SU-DHL-6 (cell line): ENCODE measurements around the gene PADI3.

ENCODE experiments used
- H2AFZ ChIP-seq: fragments of 200-600 bp; sonication (generic); 2 replicates; pipeline ENCODE4 v1.6.1; 2014; ENCODE audit warnings: low read depth, mild to moderate bottlenecking, moderate library complexity, mixed read lengths, antibody characterized with exemption, low read length; ENCODE audit not compliant: severe bottlenecking
- H3F3A ChIP-seq: fragments of 200-600 bp; shearing (Covaris generic); 2 replicates; pipeline ENCODE4 v1.6.0; 2016; ENCODE audit warnings: antibody characterized with exemption, mild to moderate bottlenecking; ENCODE audit not compliant: insufficient read depth
- H3K27ac ChIP-seq: fragments of 200-600 bp; sonication (generic); 2 replicates; pipeline ENCODE4 v1.5.1; 2016; ENCODE audit warnings: low read depth, mild to moderate bottlenecking, low read length, moderate library complexity, mixed read lengths
- H3K27me3 ChIP-seq: fragments of 200-600 bp; sonication (generic), shearing (Covaris generic); 2 replicates; pipeline ENCODE4 v1.6.0; 2014; ENCODE audit warnings: mild to moderate bottlenecking, low read length
- H3K36me3 ChIP-seq: fragments of 200-600 bp; sonication (generic); 2 replicates; pipeline ENCODE4 v1.6.1; 2014; ENCODE audit warnings: mild to moderate bottlenecking, low read length, mixed read lengths
- H3K4me2 ChIP-seq: fragments of 300-600, 200-600 bp; shearing (Covaris generic), sonication (generic); 2 replicates; pipeline ENCODE4 v1.6.0; 2014; ENCODE audit warnings: low read length, low read depth, mild to moderate bottlenecking; ENCODE audit not compliant: poor library complexity, severe bottlenecking
- H3K4me3 ChIP-seq: fragments of 200-600 bp; sonication (generic); 2 replicates; pipeline ENCODE4 v1.5.1; 2014; ENCODE audit warnings: antibody characterized with exemption, low read length, mild to moderate bottlenecking, mixed read lengths; ENCODE audit not compliant: insufficient read depth, poor library complexity, severe bottlenecking
- H3K79me2 ChIP-seq: fragments of 200-600 bp; sonication (generic); 2 replicates; pipeline ENCODE4 v1.6.1; 2014; ENCODE audit warnings: mild to moderate bottlenecking, low read length, moderate library complexity; ENCODE audit not compliant: insufficient read depth
- H3K9ac ChIP-seq: fragments of 200-600 bp; sonication (generic); 2 replicates; pipeline ENCODE4 v1.7.0; 2014; ENCODE audit warnings: mild to moderate bottlenecking, low read length
- H3K9me2 ChIP-seq: fragments of 200-600 bp; sonication (generic); replicated peaks from 2 replicates; pipeline ENCODE4 v1.6.1; 2014; ENCODE audit warnings: low read length; ENCODE audit not compliant: insufficient read depth
- H3K9me3 ChIP-seq: fragments of 200-600 bp; sonication (generic); 2 replicates; pipeline ENCODE4 v1.6.1; 2014; ENCODE audit warnings: low read length, mixed read lengths; ENCODE audit not compliant: insufficient read depth
- H4K20me1 ChIP-seq: fragments of 200-600 bp; sonication (generic); 2 replicates; pipeline ENCODE4 v1.6.1; 2014; ENCODE audit warnings: low read depth, mild to moderate bottlenecking, antibody characterized with exemption, low read length, moderate library complexity, mixed read lengths
- EZH2phosphoT487 ChIP-seq: fragments of 200-600 bp; sonication (generic), shearing (Covaris generic); conservative IDR thresholded peaks from 2 replicates; pipeline ENCODE4 v1.6.1; 2018; ENCODE audit warnings: mild to moderate bottlenecking, antibody characterized with exemption, low read length, moderate library complexity, mixed read lengths
- TF ChIP-seq, protein P1 (sequence below): fragments of 200-600 bp; sonication (generic); IDR thresholded peaks from one replicate; pipeline ENCODE4 v1.5.1; 2017; ENCODE audit warnings: antibody characterized with exemption, mild to moderate bottlenecking, low read length, moderate library complexity; ENCODE audit not compliant: insufficient read depth, poor library complexity, severe bottlenecking

The PADI3 gene

GRCh38 chr1:17290553-17290952 lies 41.7 kb downstream of the PADI3 start:
- Histone ChIP-seq H3K27me3 (no peaks in the 10 kb centered on the region), H3K27ac (no peak overlapping the region)
- no peak for TF ChIP-seq EZH2phosphoT487
- TF ChIP-seq, protein P1, sequence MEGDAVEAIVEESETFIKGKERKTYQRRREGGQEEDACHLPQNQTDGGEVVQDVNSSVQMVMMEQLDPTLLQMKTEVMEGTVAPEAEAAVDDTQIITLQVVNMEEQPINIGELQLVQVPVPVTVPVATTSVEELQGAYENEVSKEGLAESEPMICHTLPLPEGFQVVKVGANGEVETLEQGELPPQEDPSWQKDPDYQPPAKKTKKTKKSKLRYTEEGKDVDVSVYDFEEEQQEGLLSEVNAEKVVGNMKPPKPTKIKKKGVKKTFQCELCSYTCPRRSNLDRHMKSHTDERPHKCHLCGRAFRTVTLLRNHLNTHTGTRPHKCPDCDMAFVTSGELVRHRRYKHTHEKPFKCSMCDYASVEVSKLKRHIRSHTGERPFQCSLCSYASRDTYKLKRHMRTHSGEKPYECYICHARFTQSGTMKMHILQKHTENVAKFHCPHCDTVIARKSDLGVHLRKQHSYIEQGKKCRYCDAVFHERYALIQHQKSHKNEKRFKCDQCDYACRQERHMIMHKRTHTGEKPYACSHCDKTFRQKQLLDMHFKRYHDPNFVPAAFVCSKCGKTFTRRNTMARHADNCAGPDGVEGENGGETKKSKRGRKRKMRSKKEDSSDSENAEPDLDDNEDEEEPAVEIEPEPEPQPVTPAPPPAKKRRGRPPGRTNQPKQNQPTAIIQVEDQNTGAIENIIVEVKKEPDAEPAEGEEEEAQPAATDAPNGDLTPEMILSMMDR, result no peak

GRCh38 chr1:17292299-17293160 lies 43.6 kb downstream of the PADI3 start:
- Histone ChIP-seq H3K9ac (no peak overlapping the region), H2AFZ (no peak overlapping the region), H3K9me2 (no peaks in the 10 kb centered on the region), H3K9me3 (no peaks in the 10 kb centered on the region), H3K79me2 (no peaks in the 10 kb centered on the region), H3K27ac (no peak overlapping the region), H3K36me3 (no peaks in the 10 kb centered on the region), H3K27me3 (no peaks in the 10 kb centered on the region), H3K4me2 (no peak overlapping the region), H4K20me1 (no peaks in the 10 kb centered on the region), H3K4me3 (no peak overlapping the region), H3F3A (no peaks in the 10 kb centered on the region)
- TF ChIP-seq EZH2phosphoT487, result no peak
- TF ChIP-seq, protein P1, result no peak

More at GRCh38 chr1:17290553-17290952, 41.7 kb downstream of the PADI3 start:
- Histone ChIP-seq H3K4me2 (no peak overlapping the region), H3K9me3 (no peaks in the 10 kb centered on the region), H3K9ac (no peak overlapping the region), H3K9me2 (no peaks in the 10 kb centered on the region), H3K4me3 (no peak overlapping the region), H4K20me1 (no peaks in the 10 kb centered on the region), H3K79me2 (no peaks in the 10 kb centered on the region), H2AFZ (no peak overlapping the region), H3F3A (no peaks in the 10 kb centered on the region), H3K36me3 (no peaks in the 10 kb centered on the region)

DNA sequence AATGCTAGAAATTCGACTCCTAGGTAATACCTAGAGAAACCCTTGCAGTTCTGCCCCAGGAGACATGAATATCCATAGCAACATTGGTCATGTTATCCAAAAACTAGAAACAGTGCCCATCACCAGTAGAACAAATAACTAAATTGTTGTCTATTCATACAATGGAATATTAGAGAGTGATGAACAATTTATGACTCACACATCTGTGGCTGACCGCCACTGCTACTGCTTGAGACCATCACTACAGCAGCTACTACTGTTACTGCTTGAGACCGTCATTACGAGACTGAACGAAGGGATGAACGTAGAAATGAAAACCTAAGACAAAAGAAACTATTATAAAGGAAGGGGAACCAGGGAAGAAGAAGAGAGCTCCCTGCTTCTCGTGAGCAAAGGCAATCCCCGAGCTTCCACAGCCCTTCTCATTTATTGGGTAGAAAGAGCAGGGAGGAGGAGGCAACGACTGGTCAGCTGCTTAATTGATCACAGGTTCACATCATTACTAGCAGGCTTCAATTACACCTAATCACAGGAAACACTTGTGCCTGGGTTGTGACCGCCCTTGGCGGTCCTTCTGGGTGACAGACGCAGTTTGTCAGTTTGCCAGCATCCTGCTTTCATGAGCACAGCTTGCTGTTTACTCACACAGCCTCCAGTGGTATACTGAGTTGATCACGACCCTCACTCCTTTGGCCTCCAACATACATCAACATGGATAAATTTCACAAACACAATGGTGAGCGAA lies 45.0 kb downstream of the PADI3 start:
- Histone ChIP-seq H3K27ac (no peak overlapping the region), H3K9ac (no peak overlapping the region), H2AFZ (no peak overlapping the region), H3K27me3 (no peaks in the 10 kb centered on the region), H3K4me3 (no peak overlapping the region), H3K79me2 (no peaks in the 10 kb centered on the region), H3K36me3 (no peaks in the 10 kb centered on the region), H3F3A (no peaks in the 10 kb centered on the region), H3K9me2 (no peaks in the 10 kb centered on the region), H3K4me2 (no peak overlapping the region), H3K9me3 (no peaks in the 10 kb centered on the region), H4K20me1 (no peaks in the 10 kb centered on the region)
- TF ChIP-seq, protein P1, result no peak
- TF ChIP-seq EZH2phosphoT487, result no peak
